Measurements from ENCODE around the gene ADGRA3.

DNA sequence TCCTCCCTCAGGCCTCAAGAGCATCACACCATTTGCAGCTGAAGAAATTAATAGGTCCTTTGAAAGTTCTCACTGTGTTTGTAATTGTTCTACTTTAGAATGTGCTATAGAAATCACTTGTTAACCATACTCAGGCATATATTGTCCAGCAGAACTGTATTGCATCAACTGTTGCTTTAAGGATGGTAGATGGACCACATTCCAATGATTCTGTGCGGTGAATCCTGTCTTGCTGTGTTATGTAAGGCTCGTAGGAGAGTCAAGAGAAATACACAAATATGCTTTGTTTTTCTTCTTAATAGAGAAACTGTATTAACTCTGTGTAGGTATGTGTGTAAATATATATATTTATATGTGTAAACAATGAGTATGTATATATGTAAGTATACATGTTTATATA is 6.3 kb upstream of the ADGRA3 start:
- TF ChIP-seq, protein P1, sequence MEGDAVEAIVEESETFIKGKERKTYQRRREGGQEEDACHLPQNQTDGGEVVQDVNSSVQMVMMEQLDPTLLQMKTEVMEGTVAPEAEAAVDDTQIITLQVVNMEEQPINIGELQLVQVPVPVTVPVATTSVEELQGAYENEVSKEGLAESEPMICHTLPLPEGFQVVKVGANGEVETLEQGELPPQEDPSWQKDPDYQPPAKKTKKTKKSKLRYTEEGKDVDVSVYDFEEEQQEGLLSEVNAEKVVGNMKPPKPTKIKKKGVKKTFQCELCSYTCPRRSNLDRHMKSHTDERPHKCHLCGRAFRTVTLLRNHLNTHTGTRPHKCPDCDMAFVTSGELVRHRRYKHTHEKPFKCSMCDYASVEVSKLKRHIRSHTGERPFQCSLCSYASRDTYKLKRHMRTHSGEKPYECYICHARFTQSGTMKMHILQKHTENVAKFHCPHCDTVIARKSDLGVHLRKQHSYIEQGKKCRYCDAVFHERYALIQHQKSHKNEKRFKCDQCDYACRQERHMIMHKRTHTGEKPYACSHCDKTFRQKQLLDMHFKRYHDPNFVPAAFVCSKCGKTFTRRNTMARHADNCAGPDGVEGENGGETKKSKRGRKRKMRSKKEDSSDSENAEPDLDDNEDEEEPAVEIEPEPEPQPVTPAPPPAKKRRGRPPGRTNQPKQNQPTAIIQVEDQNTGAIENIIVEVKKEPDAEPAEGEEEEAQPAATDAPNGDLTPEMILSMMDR (IDR thresholded peaks at IDR 0.05 in 4 of 5, conservative IDR thresholded peaks at IDR 0.05 in 1 of 5), result no peak
- no peak for TF ChIP-seq POLR2A (IDR thresholded peaks at IDR 0.05)
